ENCODE results near the gene CAPZA2. TPM values are rescaled to one million over a fixed set of nuclear protein-coding genes. Genes with fewer than 3 reads are reported as not detected.

Gene CAPZA2
- total and polyA plus RNA-seq, 9 of the 15 experiments (the other 6 are each of a cell fraction or from before 2014, with no cell fraction given): 67.0 to 524 (median 176) TPM

- TF ChIP-seq ZFP36 (IDR thresholded peaks at IDR 0.05; ENCODE audit: low read depth, low read length, partially characterized antibody) (no peak), ARHGAP35 (IDR thresholded peaks at IDR 0.05; ENCODE audit: partially characterized antibody) (no peak), SP1 (CRISPR knock-in tag; IDR thresholded peaks at IDR 0.05) (peak; percentile 65; the same call in 1 of the 2 replicates), RBBP5 (IDR thresholded peaks at IDR 0.05; ENCODE audit: borderline replicate concordance, insufficient read depth, low read length, poor library complexity, severe bottlenecking) (peak; percentile 93), ZNF146 (CRISPR knock-in tag; IDR thresholded peaks at IDR 0.05; ENCODE audit: unreplicated experiment) (no peak), ZNF184 (CRISPR knock-in tag; IDR thresholded peaks at IDR 0.05) (no peak), TCF7L2 (IDR thresholded peaks at IDR 0.05; ENCODE audit: low read depth, low read length) (no peak), ZBTB9 (CRISPR knock-in tag; IDR thresholded peaks at IDR 0.05) (peak; percentile 64; the same call in 1 of the 2 replicates), MYC (IDR thresholded peaks at IDR 0.05; ENCODE audit: low read depth, low read length) (peak; percentile 98), MYC (CRISPR knock-in tag; IDR thresholded peaks at IDR 0.05; ENCODE audit: borderline replicate concordance, low read depth) (0 out of 2 replicates have a peak, but pooled peaks have one; percentile 18), JUN (IDR thresholded peaks at IDR 0.05; ENCODE audit: borderline replicate concordance, low read depth, low read length) (peak; percentile 71), JUN (CRISPR knock-in tag; IDR thresholded peaks at IDR 0.05; ENCODE audit: borderline replicate concordance) (no peak), RBM14 (IDR thresholded peaks at IDR 0.05; ENCODE audit: borderline replicate concordance, insufficient read depth, low read depth, low read length) (no peak), ZNF232 (CRISPR knock-in tag; IDR thresholded peaks at IDR 0.05) (no peak), FUS (optimal IDR thresholded peaks at IDR 0.05; ENCODE audit: low read depth, low read length) (peak; percentile 27), ZKSCAN1 (IDR thresholded peaks at IDR 0.05; ENCODE audit: low read depth, low read length) (0 out of 2 replicates have a peak, but pooled peaks have one; percentile 12), HES1 (IDR thresholded peaks at IDR 0.05; ENCODE audit: low read depth) (peak; percentile 28; the same call in 1 of the 2 replicates), HOXB6 (CRISPR knock-in tag; IDR thresholded peaks at IDR 0.05; ENCODE audit: borderline replicate concordance) (no peak), DEAF1 (CRISPR knock-in tag; IDR thresholded peaks at IDR 0.05) (no peak), ZNF57 (CRISPR knock-in tag; IDR thresholded peaks at IDR 0.05) (no peak), FOXM1 (IDR thresholded peaks at IDR 0.05; ENCODE audit: low read depth) (0 out of 2 replicates have a peak, but pooled peaks have one; percentile 8), FOXM1 (CRISPR knock-in tag; IDR thresholded peaks at IDR 0.05; ENCODE audit: low read depth) (no peak; the same call in 1 of the 2 replicates), ZNF512 (tag; IDR thresholded peaks at IDR 0.05) (no peak)
These were observed 91.8 kb downstream of the CAPZA2 start (continued) for GRCh38 chr7:116953906-116954838.

Data from K562 (cell line).